DOHH2 (cell line): ENCODE results near the gene VPS52.

Experiments
- CTCF ChIP-seq: fragments of 200-600 bp; sonication (generic); IDR thresholded peaks from one replicate; pipeline ENCODE4 v1.5.1; 2014; ENCODE audit warnings: antibody characterized with exemption, mild to moderate bottlenecking, low read depth, low read length; ENCODE audit not compliant: poor library complexity, severe bottlenecking
- EZH2phosphoT487 ChIP-seq: fragments of 200-600 bp; sonication (generic); IDR thresholded peaks from 2 replicates; pipeline ENCODE4 v1.6.1; 2017; ENCODE audit warnings: borderline replicate concordance, mild to moderate bottlenecking, antibody characterized with exemption, low read length, moderate library complexity, mixed read lengths

- TF ChIP-seq CTCF (no peak), EZH2phosphoT487 (no peak)
These were observed 44.3 kb upstream of the VPS52 start for GRCh38 chr6:33315793-33316602.
